ENCODE data around the gene ENDOU. TPM values are rescaled to one million over a fixed set of nuclear protein-coding genes. Genes with fewer than 3 reads are reported as not detected.

ENDOU gene
- total and polyA plus RNA-seq, 4 donors: 0.07 to 0.45 (median 0.31) TPM; not detected in 1

DNA sequence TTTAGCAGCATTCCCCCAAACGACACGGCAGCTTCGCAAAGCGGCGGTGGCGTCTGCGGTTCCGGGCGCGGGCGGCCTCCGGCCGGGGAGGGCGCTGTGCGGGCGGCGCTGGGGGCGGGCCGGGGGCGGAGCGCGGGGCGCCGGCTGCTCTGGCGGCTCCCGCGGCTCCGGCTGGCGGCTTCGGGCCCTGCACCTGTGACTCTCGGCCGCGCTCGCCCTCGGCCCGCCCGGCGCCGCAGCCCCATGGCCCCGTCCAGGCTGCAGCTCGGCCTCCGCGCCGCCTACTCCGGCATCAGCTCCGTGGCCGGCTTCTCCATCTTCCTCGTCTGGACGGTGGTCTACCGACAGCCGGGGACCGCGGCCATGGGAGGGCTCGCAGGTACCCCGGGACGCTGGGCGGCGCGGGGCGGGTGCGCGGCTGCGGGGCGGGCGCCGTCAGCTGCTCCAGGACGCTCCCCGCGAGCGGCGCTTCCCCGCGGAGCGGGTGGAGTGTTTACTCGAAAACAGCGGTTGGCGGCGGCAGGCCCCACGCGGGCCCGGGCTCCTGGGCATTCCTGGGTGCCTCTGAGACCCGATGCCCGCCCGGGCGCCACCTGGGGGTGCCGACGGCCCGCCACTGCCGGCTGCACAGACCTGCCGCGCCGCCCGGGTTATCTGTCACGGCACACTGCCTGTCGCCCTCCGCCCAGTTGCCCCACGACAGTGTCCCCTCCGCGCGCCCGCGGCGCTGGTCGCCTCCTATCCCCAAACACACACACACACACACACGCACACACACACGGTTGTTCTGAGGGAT lies 48.0 kb upstream of the ENDOU start, which contains the start of gene SLC48A1:
SLC48A1 (plus strand) TSS at position 177 of the 796 bp plus-strand sequence; CDS start at position 244, 67 bp downstream.
- TF ChIP-seq, protein P1, sequence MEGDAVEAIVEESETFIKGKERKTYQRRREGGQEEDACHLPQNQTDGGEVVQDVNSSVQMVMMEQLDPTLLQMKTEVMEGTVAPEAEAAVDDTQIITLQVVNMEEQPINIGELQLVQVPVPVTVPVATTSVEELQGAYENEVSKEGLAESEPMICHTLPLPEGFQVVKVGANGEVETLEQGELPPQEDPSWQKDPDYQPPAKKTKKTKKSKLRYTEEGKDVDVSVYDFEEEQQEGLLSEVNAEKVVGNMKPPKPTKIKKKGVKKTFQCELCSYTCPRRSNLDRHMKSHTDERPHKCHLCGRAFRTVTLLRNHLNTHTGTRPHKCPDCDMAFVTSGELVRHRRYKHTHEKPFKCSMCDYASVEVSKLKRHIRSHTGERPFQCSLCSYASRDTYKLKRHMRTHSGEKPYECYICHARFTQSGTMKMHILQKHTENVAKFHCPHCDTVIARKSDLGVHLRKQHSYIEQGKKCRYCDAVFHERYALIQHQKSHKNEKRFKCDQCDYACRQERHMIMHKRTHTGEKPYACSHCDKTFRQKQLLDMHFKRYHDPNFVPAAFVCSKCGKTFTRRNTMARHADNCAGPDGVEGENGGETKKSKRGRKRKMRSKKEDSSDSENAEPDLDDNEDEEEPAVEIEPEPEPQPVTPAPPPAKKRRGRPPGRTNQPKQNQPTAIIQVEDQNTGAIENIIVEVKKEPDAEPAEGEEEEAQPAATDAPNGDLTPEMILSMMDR (IDR thresholded peaks at IDR 0.05; ENCODE audit: control extremely low read depth, extremely low read depth): no peak
- Histone ChIP-seq H3K4me3 (peak within 1 kb of the TSS; percentile 80), H3K9ac (ENCODE audit: insufficient read depth in 1 of 2, low read length in 2 of 2) (peak within 1 kb of the TSS in 1 of 2 donors; percentile 51), H3K4me1 (ENCODE audit: control insufficient read depth in 5 of 5, insufficient read depth in 5 of 5, low read length in 5 of 5) (peaks cover 0 to 39% (median 0%) of the 10 kb centered on the region in 5 donors), H3K27me3 (ENCODE audit: control insufficient read depth in 3 of 3, insufficient read depth in 3 of 3, low read length in 2 of 3) (peaks cover 0 to 6% (median 0%) of the 10 kb centered on the region in 3 donors), H3K36me3 (ENCODE audit: control insufficient read depth in 4 of 4, insufficient read depth in 4 of 4, low read length in 4 of 4) (no peaks in the 10 kb centered on the region), H3K9me3 (ENCODE audit: control insufficient read depth in 4 of 4, insufficient read depth in 3 of 4, low read length in 3 of 4) (no peaks in the 10 kb centered on the region), H3K27ac (ENCODE audit: low read depth in 1 of 2, low read length in 1 of 2) (peak within 1 kb of the TSS; percentile 81 to 86)
- ATAC-seq (ENCODE audit: insufficient read depth, low FRiP score) (peak; percentile 76), DNase-seq (peak; percentile 63 to 78 (median 75))
- 0 to 1% methylated on average over 50 to 106 of the region's 106 CpGs for WGBS, 2 donors

DNA sequence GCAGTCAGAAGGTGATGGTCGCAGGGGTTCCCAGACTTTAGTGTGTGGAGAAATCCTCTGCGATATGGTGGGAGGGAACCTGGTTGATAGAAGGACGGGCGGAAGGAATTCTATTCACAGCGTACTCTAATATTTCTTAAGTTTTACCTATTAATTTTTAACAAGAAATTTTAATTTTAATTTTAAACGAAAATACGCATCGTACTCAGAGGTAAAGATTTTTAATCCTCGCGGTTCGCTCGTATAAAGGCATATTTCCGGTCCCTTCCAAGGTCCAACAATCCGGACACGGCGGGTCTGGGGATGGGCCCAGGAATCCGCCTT lies 47.4 kb upstream of the ENDOU start:
- no peak for ATAC-seq (ENCODE audit: insufficient read depth, low FRiP score)
- Histone ChIP-seq H3K27me3 (ENCODE audit: control insufficient read depth in 3 of 3, insufficient read depth in 3 of 3, low read length in 2 of 3) (peaks cover 0 to 6% (median 0%) of the 10 kb centered on the region in 3 donors), H3K4me1 (ENCODE audit: control insufficient read depth in 5 of 5, insufficient read depth in 5 of 5, low read length in 5 of 5) (peaks cover 0 to 34% (median 0%) of the 10 kb centered on the region in 5 donors), H3K36me3 (ENCODE audit: control insufficient read depth in 4 of 4, insufficient read depth in 4 of 4, low read length in 4 of 4) (no peaks in the 10 kb centered on the region), H3K9ac (ENCODE audit: insufficient read depth in 1 of 2, low read length in 2 of 2) (peak overlapping the region in 1 of 2 donors; percentile 51), H3K9me3 (ENCODE audit: control insufficient read depth in 4 of 4, insufficient read depth in 3 of 4, low read length in 3 of 4) (no peaks in the 10 kb centered on the region), H3K4me3 (no peak overlapping the region), H3K27ac (ENCODE audit: low read depth in 1 of 2, low read length in 1 of 2) (peak overlapping the region; percentile 75 to 81)
- DNase-seq: no peak
- WGBS, 2 donors: 12 to 17% methylated on average over 17 of the region's 17 CpGs
- TF ChIP-seq, protein P1 (IDR thresholded peaks at IDR 0.05; ENCODE audit: control extremely low read depth, extremely low read depth): no peak

DNA sequence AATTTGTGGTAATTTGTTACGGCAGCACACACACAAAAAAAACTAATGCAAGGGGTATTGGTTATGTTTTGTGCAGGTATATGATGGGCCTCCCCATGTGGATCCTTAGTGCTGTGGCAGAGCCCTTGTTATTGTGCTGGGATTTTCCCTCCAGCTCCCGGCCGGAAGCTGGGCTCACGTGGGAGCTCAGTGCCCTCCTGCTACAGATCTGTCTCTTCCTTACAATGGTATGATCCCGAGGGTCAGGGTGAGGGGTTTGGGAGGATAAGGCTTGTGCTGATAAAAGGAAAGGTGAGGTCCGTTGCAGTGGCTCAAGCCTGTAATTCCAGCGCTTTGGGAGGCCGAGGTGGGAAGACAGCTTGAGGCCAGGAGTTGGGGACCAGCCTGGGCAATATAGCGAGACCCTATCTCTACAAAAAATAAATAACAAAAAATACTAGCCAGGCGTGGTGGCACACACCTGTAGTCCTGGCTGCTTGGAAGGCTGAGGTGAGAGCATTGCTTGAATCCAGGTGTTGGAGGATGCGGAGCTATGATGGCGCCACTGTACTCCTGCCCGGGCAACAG lies 46.9 kb upstream of the ENDOU start:
- WGBS, 2 donors: 75 to 84% methylated on average over 13 of the region's 13 CpGs
- Histone ChIP-seq H3K27me3 (ENCODE audit: control insufficient read depth in 3 of 3, insufficient read depth in 3 of 3, low read length in 2 of 3) (peaks cover 0 to 6% (median 0%) of the 10 kb centered on the region in 3 donors), H3K36me3 (ENCODE audit: control insufficient read depth in 4 of 4, insufficient read depth in 4 of 4, low read length in 4 of 4) (no peaks in the 10 kb centered on the region), H3K27ac (ENCODE audit: low read depth in 1 of 2, low read length in 1 of 2) (no peak overlapping the region), H3K9ac (ENCODE audit: insufficient read depth in 1 of 2, low read length in 2 of 2) (no peak overlapping the region), H3K4me1 (ENCODE audit: control insufficient read depth in 5 of 5, insufficient read depth in 5 of 5, low read length in 5 of 5) (peaks cover 0 to 32% (median 0%) of the 10 kb centered on the region in 5 donors), H3K4me3 (no peak overlapping the region), H3K9me3 (ENCODE audit: control insufficient read depth in 4 of 4, insufficient read depth in 3 of 4, low read length in 3 of 4) (no peaks in the 10 kb centered on the region)
- TF ChIP-seq, protein P1 (IDR thresholded peaks at IDR 0.05; ENCODE audit: control extremely low read depth, extremely low read depth): no peak
- ATAC-seq (ENCODE audit: insufficient read depth, low FRiP score) (no peak), DNase-seq (no peak)

Data from lung (tissue), 12 donors.